ENCODE data around the gene PADI3. TPM values are rescaled to one million over a fixed set of nuclear protein-coding genes. Genes with fewer than 3 reads are reported as not detected.

The PADI3 gene
- total RNA-seq, 1 donor from 2014 or later, result not detected

GRCh38 chr1:17244821-17245740, 3.8 kb upstream of the PADI3 start:
- Mint-ChIP-seq H3K9me3 (no peaks in the 10 kb centered on the region), H3K4me3 (peak overlapping the region; percentile 58), H3K27me3 (no peaks in the 10 kb centered on the region), H3K27ac (peak overlapping the region; percentile 76), H3K4me1 (ENCODE audit: unreplicated experiment) (peaks cover 20% of the 10 kb centered on the region), H3K36me3 (no peaks in the 10 kb centered on the region)
- no peak for TF ChIP-seq CTCF (conservative IDR thresholded peaks at IDR 0.05)
- no peak for DNase-seq (ENCODE audit: extremely low spot score, unreplicated experiment)

DNA sequence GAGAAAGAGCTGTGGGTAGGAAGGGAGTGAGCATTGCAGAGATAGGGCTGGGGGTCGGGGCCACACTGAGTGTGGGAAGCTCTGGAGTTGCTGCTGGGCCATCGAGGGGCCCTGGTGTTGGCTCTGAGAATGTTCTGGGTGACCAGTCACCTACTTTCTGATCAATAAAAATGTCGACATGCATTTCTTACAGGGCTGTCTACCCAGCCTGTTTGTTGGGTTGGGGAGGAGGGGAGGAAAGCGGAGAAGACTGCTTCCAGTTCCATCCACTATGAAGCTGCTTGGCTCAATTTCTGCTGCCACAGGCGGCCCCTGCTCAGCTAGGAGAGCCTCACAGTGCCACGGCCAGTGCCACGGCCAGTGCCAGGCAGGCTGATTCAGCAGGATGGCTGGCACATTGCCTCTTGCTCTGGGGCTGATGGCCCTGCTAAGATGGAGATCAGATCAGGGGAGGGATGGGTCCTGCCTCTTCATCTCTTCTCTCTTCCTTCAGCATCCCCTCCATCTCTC, 3.0 kb upstream of the PADI3 start:
- Mint-ChIP-seq H3K36me3 (no peaks in the 10 kb centered on the region), H3K4me1 (ENCODE audit: unreplicated experiment) (peaks cover 20% of the 10 kb centered on the region), H3K27ac (no peak overlapping the region), H3K4me3 (no peak overlapping the region), H3K27me3 (no peaks in the 10 kb centered on the region), H3K9me3 (no peaks in the 10 kb centered on the region)
- TF ChIP-seq CTCF (conservative IDR thresholded peaks at IDR 0.05), result no peak
- no peak for DNase-seq (ENCODE audit: extremely low spot score, unreplicated experiment)

- no peaks in the 10 kb centered on the region for H3K27me3 Mint-ChIP-seq
- DNase-seq (ENCODE audit: extremely low spot score, unreplicated experiment), result no peak
- H3K4me3 Mint-ChIP-seq, result no peak overlapping the region
- TF ChIP-seq CTCF (conservative IDR thresholded peaks at IDR 0.05), result no peak
- no peak overlapping the region for H3K27ac Mint-ChIP-seq
- no peaks in the 10 kb centered on the region for H3K9me3 Mint-ChIP-seq
- no peaks in the 10 kb centered on the region for H3K36me3 Mint-ChIP-seq
- peaks cover 20% of the 10 kb centered on the region for H3K4me1 Mint-ChIP-seq (ENCODE audit: unreplicated experiment)
These were observed 1.9 kb upstream of the PADI3 start for GRCh38 chr1:17246971-17247370.

GRCh38 chr1:17250601-17251000, 1.7 kb downstream of the PADI3 start:
- Mint-ChIP-seq H3K27ac (no peak overlapping the region), H3K4me1 (ENCODE audit: unreplicated experiment) (peaks cover 7% of the 10 kb centered on the region), H3K36me3 (no peaks in the 10 kb centered on the region), H3K27me3 (no peaks in the 10 kb centered on the region), H3K9me3 (no peaks in the 10 kb centered on the region), H3K4me3 (no peak overlapping the region)
- no peak for DNase-seq (ENCODE audit: extremely low spot score, unreplicated experiment)
- TF ChIP-seq CTCF (conservative IDR thresholded peaks at IDR 0.05), result no peak

GRCh38 chr1:17251246-17251645, 2.3 kb downstream of the PADI3 start:
- Mint-ChIP-seq H3K4me3 (no peak overlapping the region), H3K4me1 (ENCODE audit: unreplicated experiment) (peaks cover 1% of the 10 kb centered on the region), H3K36me3 (no peaks in the 10 kb centered on the region), H3K27ac (no peak overlapping the region), H3K27me3 (no peaks in the 10 kb centered on the region), H3K9me3 (no peaks in the 10 kb centered on the region)
- DNase-seq (ENCODE audit: extremely low spot score, unreplicated experiment), result no peak
- no peak for TF ChIP-seq CTCF (conservative IDR thresholded peaks at IDR 0.05)
